Transverse colon (tissue), 4 donors: ENCODE results near the gene RAB30. TPM values are rescaled to one million over a fixed set of nuclear protein-coding genes. Genes with fewer than 3 reads are reported as not detected.

Experiments
- DNase-seq: peaks from one replicate; pipeline ENCODE4 v3.0.0-alpha.2; 2019
- H3K27ac ChIP-seq, 4 donors: fragments of 200-600 bp; sonication (generic); 2 replicates each; pipeline ENCODE4 v1.5.1; 2016 to 2018; ENCODE audit warnings: inconsistent platforms in 4 of 4
- H3K27me3 ChIP-seq: fragments of 200-600 bp; sonication (generic); 2 replicates; pipeline ENCODE4 v1.5.1; 2017; ENCODE audit warnings: inconsistent platforms
- H3K36me3 ChIP-seq, 4 donors: fragments of 200-600 bp; sonication (generic); 2 replicates each; pipeline ENCODE4 v1.5.1; 2017 to 2019; ENCODE audit warnings: inconsistent platforms in 4 of 4
- H3K4me1 ChIP-seq, 4 donors: fragments of 200-600 bp; sonication (generic); 2 replicates each; pipeline ENCODE4 v1.5.1; 2017 to 2020; ENCODE audit warnings: inconsistent platforms in 4 of 4
- H3K4me3 ChIP-seq, 4 donors: fragments of 200-600 bp; sonication (generic); 1 replicate in 1 of 4; 2 replicates in 3 of 4; pipeline versions ENCODE4 v1.5.1 to v1.6.1; 2017 to 2019; ENCODE audit warnings: inconsistent platforms in 4 of 4
- H3K9me3 ChIP-seq, 2 donors: fragments of 200-600 bp; sonication (generic); 2 replicates each; pipeline ENCODE4 v1.5.1; 2017 to 2019; ENCODE audit warnings: inconsistent platforms in 2 of 2
- CTCF ChIP-seq, 5 experiments: fragments of 200-600 bp in 3 of 5; fragments of 450-650 bp in 2 of 5; sonication (generic) in 3 of 5; IDR thresholded peaks; 1 replicate in 2 of 5; 2 replicates in 3 of 5; pipeline ENCODE4 v1.5.1; 2016 to 2017; ENCODE audit warnings: antibody characterized with exemption in 5 of 5, inconsistent platforms in 3 of 5, mild to moderate bottlenecking in 2 of 5, moderate library complexity in 1 of 5
- EP300 ChIP-seq: sonication (generic); formaldehyde crosslinking; IDR thresholded peaks from one replicate; pipeline ENCODE4 v1.6.1; 2017; ENCODE audit warnings: antibody characterized with exemption, low read depth
- POLR2A ChIP-seq: fragments of 450-650 bp; IDR thresholded peaks from one replicate; pipeline ENCODE4 v1.6.1; 2016; ENCODE audit warnings: antibody characterized with exemption, mild to moderate bottlenecking, moderate library complexity
- POLR2AphosphoS5 ChIP-seq, 3 donors: sonication (generic); formaldehyde crosslinking; IDR thresholded peaks; one replicate each; pipeline ENCODE4 v1.6.1; 2016; ENCODE audit warnings: antibody characterized with exemption in 3 of 3
- WGBS, 2 donors: methylation state at CpG; one replicate each; pipeline ENCODE4 v1.1.5; 2018; ENCODE audit warnings: low coverage in 1 of 2; 5-methylcytosine and 5-hydroxymethylcytosine counted together
- in situ Hi-C, 4 donors: fragments of 200-750 bp; cut with MboI; loops; one replicate each; pipeline versions ENCODE4 v1.15.0 to v1.15.1; 2017; ENCODE audit warnings: low sequenced_read_pairs in 3 of 4, low pct_ligation_motif_present in 1 of 4, low pct_unique_long_range_greater_than_20kb in 1 of 4
- intact Hi-C: fragments of 100-400 bp; cut with DNase I; formaldehyde crosslinking; loops from one replicate; pipeline ENCODE4 v1.15.1; 2023; ENCODE audit warnings: low total_unique reads
- total RNA-seq, 4 donors: library from RNA; depleted of rRNA; stranded (reverse); fragments of >200 nt; gene quantifications; one replicate each; pipeline ENCODE4 v1.1.0, GENCODE V29; 2016

RAB30 gene
- total RNA-seq, 4 donors from 2014 or later, result 2.2 to 29.9 (median 14.5) TPM

- TF ChIP-seq EP300 (no peak), CTCF (IDR thresholded peaks at IDR 0.05) (no peak), POLR2A (no peak), POLR2AphosphoS5 (IDR thresholded peaks at IDR 0.05) (no peak)
- in situ Hi-C loops, result no loop called here
- peaks cover 14 to 33% (median 20%) of the 10 kb centered on the region in 4 donors for H3K4me1 ChIP-seq
Measured at GRCh38 chr11:83023410-83023809, 48.3 kb downstream of the RAB30 start.

GRCh38 chr11:83021780-83022125, 49.9 kb downstream of the RAB30 start:
- DNase-seq, result no peak
- TF ChIP-seq CTCF (IDR thresholded peaks at IDR 0.05), result no peak
- no peak for TF ChIP-seq EP300
- no peak for TF ChIP-seq POLR2AphosphoS5 (IDR thresholded peaks at IDR 0.05)
- TF ChIP-seq POLR2A, result no peak
- Histone ChIP-seq H3K27ac (no peak overlapping the region), H3K27me3 (no peaks in the 10 kb centered on the region), H3K36me3 (no peaks in the 10 kb centered on the region), H3K4me3 (no peak overlapping the region), H3K4me1 (peaks cover 14 to 31% (median 20%) of the 10 kb centered on the region in 4 donors), H3K9me3 (no peaks in the 10 kb centered on the region)
- intact Hi-C loops (loop anchor here (5.0 kb wide), 1 partner anchor 881 kb away; no protein-coding TSS in a partner anchor), in situ Hi-C loops (no loop called here)
- 96% methylated on average over 2 of the region's 2 CpGs; no CpG with 5 or more reads in 1 of the 2 donors for WGBS, 2 donors

More at GRCh38 chr11:83023410-83023809, 48.3 kb downstream of the RAB30 start:
- no peaks in the 10 kb centered on the region for H3K9me3 ChIP-seq
- H3K4me3 ChIP-seq, result no peak overlapping the region
- H3K27ac ChIP-seq, result no peak overlapping the region
- WGBS, 2 donors, result 78% methylated on average over 2 to 4 of the region's 4 CpGs
- no peaks in the 10 kb centered on the region for H3K27me3 ChIP-seq
- DNase-seq, result no peak
- no peaks in the 10 kb centered on the region for H3K36me3 ChIP-seq
- intact Hi-C loops, result loop anchor here (5.0 kb wide), 1 partner anchor 879 kb away; no protein-coding TSS in a partner anchor

- Histone ChIP-seq H3K27me3 (no peaks in the 10 kb centered on the region), H3K4me3 (no peak overlapping the region), H3K27ac (no peak overlapping the region), H3K4me1 (peaks cover 14 to 31% (median 20%) of the 10 kb centered on the region in 4 donors), H3K36me3 (no peaks in the 10 kb centered on the region), H3K9me3 (no peaks in the 10 kb centered on the region)
- 93 to 100% methylated on average over 2 to 15 of the region's 17 CpGs for WGBS, 2 donors
- no peak for DNase-seq
- TF ChIP-seq EP300 (no peak), CTCF (IDR thresholded peaks at IDR 0.05) (no peak), POLR2AphosphoS5 (IDR thresholded peaks at IDR 0.05) (no peak), POLR2A (no peak)
- intact Hi-C loops (loop anchor here (5.0 kb wide), 1 partner anchor 881 kb away; no protein-coding TSS in a partner anchor), in situ Hi-C loops (no loop called here)
Measured at GRCh38 chr11:83020942-83021779, 50.5 kb downstream of the RAB30 start.

- intact Hi-C loops, result loop anchor here (5.0 kb wide), 1 partner anchor 882 kb away; no protein-coding TSS in a partner anchor
- DNase-seq, result peak; percentile 75
- in situ Hi-C loops, result no loop called here
Measured at GRCh38 chr11:83019888-83020579, 51.7 kb downstream of the RAB30 start.

More at GRCh38 chr11:83019888-83020579, 51.7 kb downstream of the RAB30 start:
- WGBS, 2 donors, result 80 to 85% methylated on average over 1 to 12 of the region's 12 CpGs
- peak overlapping the region in 1 of 4 donors; percentile 18 for H3K27ac ChIP-seq
- H3K4me3 ChIP-seq, result no peak overlapping the region
- no peaks in the 10 kb centered on the region for H3K36me3 ChIP-seq
- no peaks in the 10 kb centered on the region for H3K9me3 ChIP-seq
- H3K27me3 ChIP-seq, result no peaks in the 10 kb centered on the region
- no peak for TF ChIP-seq EP300
- no peak for TF ChIP-seq POLR2A
- TF ChIP-seq CTCF (IDR thresholded peaks at IDR 0.05), result no peak
- TF ChIP-seq POLR2AphosphoS5 (IDR thresholded peaks at IDR 0.05), result no peak
- H3K4me1 ChIP-seq, result peaks cover 9 to 21% (median 14%) of the 10 kb centered on the region in 4 donors
